Natural killer cell (primary cell): ENCODE data around the gene OGFRL1. TPM values are rescaled to one million over a fixed set of nuclear protein-coding genes. Genes with fewer than 3 reads are reported as not detected.

Experiments
- ATAC-seq, 3 donors: fragments of 150-1000 bp in 2 of 3; fragments of 200-7000 bp in 1 of 3; cut with Tn5 transposase; 1 replicate in 1 of 3; 2 replicates in 2 of 3; pipeline ENCODE4 v1.10.0; 2021; ENCODE audit warnings: mild to moderate bottlenecking in 2 of 3, moderate library complexity in 2 of 3
- DNase-seq, 2 donors: peaks; one replicate each; pipeline versions ENCODE4 v3.0.0 to v3.0.0-alpha.2; 2013 to 2021; ENCODE audit warnings: mixed read lengths in 1 of 2
- H3K27ac ChIP-seq: one replicate; pipeline ENCODE4 v1.5.1; 2013; ENCODE audit warnings: mild to moderate bottlenecking, low read length
- H3K27me3 ChIP-seq: one replicate; pipeline ENCODE4 v1.6.1; 2013; ENCODE audit warnings: low read length; ENCODE audit not compliant: control insufficient read depth, insufficient read depth
- H3K36me3 ChIP-seq: one replicate; pipeline ENCODE4 v1.6.1; 2013; ENCODE audit warnings: low read length; ENCODE audit not compliant: control insufficient read depth, insufficient read depth
- H3K4me1 ChIP-seq: one replicate; pipeline ENCODE4 v1.6.1; 2013; ENCODE audit warnings: low read length; ENCODE audit not compliant: control insufficient read depth, insufficient read depth
- H3K4me3 ChIP-seq: one replicate; pipeline ENCODE4 v1.5.1; 2013; ENCODE audit warnings: low read length
- H3K9me3 ChIP-seq: one replicate; pipeline ENCODE4 v1.6.1; 2013; ENCODE audit warnings: low read length; ENCODE audit not compliant: control insufficient read depth, insufficient read depth
- H3K27ac Mint-ChIP-seq, 2 donors: one replicate each; pipeline ENCODE4 v1.8.0; 2022; ENCODE audit warnings: mild to moderate bottlenecking in 2 of 2, mixed read lengths in 2 of 2, moderate library complexity in 1 of 2
- H3K27me3 Mint-ChIP-seq, 2 donors: one replicate each; pipeline ENCODE4 v1.8.0; 2022; ENCODE audit warnings: low read depth in 2 of 2, mixed read lengths in 2 of 2
- H3K36me3 Mint-ChIP-seq: one replicate; pipeline ENCODE4 v1.8.0; 2022; ENCODE audit warnings: mixed read lengths
- H3K4me1 Mint-ChIP-seq, 2 donors: one replicate each; pipeline ENCODE4 v1.8.0; 2022; ENCODE audit warnings: mixed read lengths in 2 of 2
- H3K4me3 Mint-ChIP-seq: one replicate; pipeline ENCODE4 v1.8.0; 2022; ENCODE audit warnings: mild to moderate bottlenecking, moderate library complexity, mixed read lengths
- H3K9me3 Mint-ChIP-seq, 2 donors: one replicate each; pipeline ENCODE4 v1.8.0; 2022; ENCODE audit warnings: mixed read lengths in 2 of 2
- CTCF ChIP-seq: fragments of 200-600 bp; IDR thresholded peaks from one replicate; pipeline ENCODE4 v1.8.0; 2022; ENCODE audit warnings: antibody characterized with exemption
- WGBS: methylation state at CpG from one replicate; pipeline ENCODE4 v1.1.7; 2013; ENCODE audit warnings: missing lambda C conversion rate; ENCODE audit not compliant: insufficient coverage; 5-methylcytosine and 5-hydroxymethylcytosine counted together
- intact Hi-C: fragments of 100-400 bp; cut with micrococcal nuclease; formaldehyde crosslinking; loops from one replicate; pipeline ENCODE4 v1.14.2; 2022
- total RNA-seq, 4 donors: library from RNA; stranded (reverse); fragments of 120-200 nt in 1 of 4; gene quantifications; one replicate each; pipeline versions ENCODE4 v1.2.3 to v1.2.4, GENCODE V29; 2013 to 2022

Gene OGFRL1
- total RNA-seq, 3 donors from 2014 or later (not counting 1 experiment from before 2014, with no cell fraction given): 22.9 to 30.7 (median 25.6) TPM

GRCh38 chr6:71346334-71346694, 57.7 kb downstream of the OGFRL1 start:
- ATAC-seq: no peak
- DNase-seq: no peak
- H3K9me3 ChIP-seq: no peaks in the 10 kb centered on the region
- no peaks in the 10 kb centered on the region for H3K27me3 ChIP-seq
- no peaks in the 10 kb centered on the region for H3K4me1 Mint-ChIP-seq
- no peak overlapping the region for H3K4me3 ChIP-seq
- no peak overlapping the region for H3K27ac Mint-ChIP-seq
- no peaks in the 10 kb centered on the region for H3K36me3 ChIP-seq
- intact Hi-C loops: no loop called here
- no peak overlapping the region for H3K27ac ChIP-seq
- no peaks in the 10 kb centered on the region for H3K9me3 Mint-ChIP-seq
- peaks cover 6 to 13% of the 10 kb centered on the region in 2 donors for H3K27me3 Mint-ChIP-seq
- TF ChIP-seq CTCF: no peak
- H3K4me1 ChIP-seq: no peaks in the 10 kb centered on the region
- H3K4me3 Mint-ChIP-seq: no peak overlapping the region
- no peaks in the 10 kb centered on the region for H3K36me3 Mint-ChIP-seq

GRCh38 chr6:71347119-71347518, 58.5 kb downstream of the OGFRL1 start:
- Mint-ChIP-seq H3K27ac (no peak overlapping the region), H3K4me1 (no peaks in the 10 kb centered on the region), H3K27me3 (peaks cover 6 to 13% of the 10 kb centered on the region in 2 donors), H3K36me3 (no peaks in the 10 kb centered on the region), H3K4me3 (no peak overlapping the region), H3K9me3 (no peaks in the 10 kb centered on the region)
- intact Hi-C loops: no loop called here
- no peak for ATAC-seq
- Histone ChIP-seq H3K27ac (no peak overlapping the region), H3K27me3 (no peaks in the 10 kb centered on the region), H3K4me3 (no peak overlapping the region), H3K9me3 (no peaks in the 10 kb centered on the region), H3K4me1 (no peaks in the 10 kb centered on the region), H3K36me3 (no peaks in the 10 kb centered on the region)
- no peak for DNase-seq
- no peak for TF ChIP-seq CTCF
- WGBS: 79% methylated on average over 3 of the region's 5 CpGs

GRCh38 chr6:71349395-71349794, 60.8 kb downstream of the OGFRL1 start:
- H3K36me3 Mint-ChIP-seq: no peaks in the 10 kb centered on the region
- no peaks in the 10 kb centered on the region for H3K36me3 ChIP-seq
- H3K27ac Mint-ChIP-seq: no peak overlapping the region
- 67% methylated on average over 1 of the region's 3 CpGs for WGBS
- H3K4me1 ChIP-seq: no peaks in the 10 kb centered on the region
- no peak overlapping the region for H3K4me3 ChIP-seq
- intact Hi-C loops: loop anchor here (1.0 kb wide), 1 partner anchor 158 kb away; no protein-coding TSS in a partner anchor
- peak in 1 of 3 donors; percentile 40 for ATAC-seq
- no peaks in the 10 kb centered on the region for H3K9me3 Mint-ChIP-seq
- H3K27me3 Mint-ChIP-seq: peaks cover 3 to 6% of the 10 kb centered on the region in 2 donors
- no peaks in the 10 kb centered on the region for H3K9me3 ChIP-seq
- no peak overlapping the region for H3K27ac ChIP-seq
- peak; percentile 81 for TF ChIP-seq CTCF
- DNase-seq: peak in 1 of 2 donors; percentile 49
- no peak overlapping the region for H3K4me3 Mint-ChIP-seq
- H3K27me3 ChIP-seq: no peaks in the 10 kb centered on the region
- H3K4me1 Mint-ChIP-seq: no peaks in the 10 kb centered on the region

GRCh38 chr6:71349976-71350615, 61.5 kb downstream of the OGFRL1 start:
- no peak overlapping the region for H3K4me3 ChIP-seq
- Mint-ChIP-seq H3K9me3 (no peaks in the 10 kb centered on the region), H3K4me3 (no peak overlapping the region), H3K27me3 (peaks cover 0 to 6% of the 10 kb centered on the region in 2 donors), H3K27ac (no peak overlapping the region), H3K36me3 (no peaks in the 10 kb centered on the region), H3K4me1 (no peaks in the 10 kb centered on the region)
- TF ChIP-seq CTCF: no peak
- ATAC-seq (no peak), DNase-seq (no peak)
- no peak overlapping the region for H3K27ac ChIP-seq
- H3K36me3 ChIP-seq: no peaks in the 10 kb centered on the region
- intact Hi-C loops: loop anchor here (1.0 kb wide), 1 partner anchor 159 kb away; no protein-coding TSS in a partner anchor
- WGBS: 85% methylated on average over 3 of the region's 5 CpGs
- H3K9me3 ChIP-seq: no peaks in the 10 kb centered on the region
- no peaks in the 10 kb centered on the region for H3K4me1 ChIP-seq
- H3K27me3 ChIP-seq: no peaks in the 10 kb centered on the region
